Activated CD8-positive, alpha-beta T cell treated with anti-CD3 and anti-CD28 coated beads for 36 hours (primary cell): ENCODE measurements around the gene ABCC11. TPM values are rescaled to one million over a fixed set of nuclear protein-coding genes. Genes with fewer than 3 reads are reported as not detected.

Experiments
- ATAC-seq: fragments of 200-7000 bp; cut with Tn5 transposase; one replicate; pipeline ENCODE4 v1.10.0; 2021; ENCODE audit warnings: mild to moderate bottlenecking, moderate library complexity
- CTCF ChIA-PET: fragments of 350-600 bp; sonication (Branson Sonifier 250); formaldehyde crosslinking; loops from one replicate; lab custom pipeline; 2021; ENCODE audit warnings: antibody characterized with exemption; lab: Charles Lee
- POLR2A ChIA-PET: fragments of 350-600 bp; sonication (Branson Sonifier 250); formaldehyde crosslinking; loops from one replicate; lab custom pipeline; 2021; ENCODE audit warnings: antibody characterized with exemption; lab: Charles Lee
- DNase-seq: peaks from one replicate; pipeline ENCODE4 v3.0.0-alpha.2; 2020
- H3K27ac Mint-ChIP-seq: one replicate; pipeline ENCODE4 v1.8.0; 2021; ENCODE audit warnings: mild to moderate bottlenecking, mixed read lengths
- H3K27me3 Mint-ChIP-seq: one replicate; pipeline ENCODE4 v1.8.0; 2021; ENCODE audit warnings: mixed read lengths
- H3K36me3 Mint-ChIP-seq: one replicate; pipeline ENCODE4 v1.8.0; 2021; ENCODE audit warnings: low read depth, mixed read lengths
- H3K4me1 Mint-ChIP-seq: one replicate; pipeline ENCODE4 v1.8.0; 2021; ENCODE audit warnings: low read depth, mixed read lengths
- H3K4me3 Mint-ChIP-seq: one replicate; pipeline ENCODE4 v1.8.0; 2021; ENCODE audit warnings: mild to moderate bottlenecking, moderate library complexity, mixed read lengths
- H3K9me3 Mint-ChIP-seq: one replicate; pipeline ENCODE4 v1.8.0; 2021; ENCODE audit warnings: mixed read lengths
- intact Hi-C: fragments of 100-400 bp; cut with micrococcal nuclease; formaldehyde crosslinking; loops from one replicate; pipeline ENCODE4 v1.10.0; 2022
- total RNA-seq, 2 experiments: library from RNA; stranded (reverse); gene quantifications; one replicate each; pipeline ENCODE4 v1.2.3, GENCODE V29; 2021
- TF ChIP-seq, protein P1 (sequence below): fragments of 200-600 bp; IDR thresholded peaks from one replicate; pipeline ENCODE4 v1.8.0; 2022; ENCODE audit warnings: antibody characterized with exemption, mild to moderate bottlenecking

ABCC11 gene
- total RNA-seq, 2 experiments from 2014 or later: 0.16 to 0.54 TPM

DNA sequence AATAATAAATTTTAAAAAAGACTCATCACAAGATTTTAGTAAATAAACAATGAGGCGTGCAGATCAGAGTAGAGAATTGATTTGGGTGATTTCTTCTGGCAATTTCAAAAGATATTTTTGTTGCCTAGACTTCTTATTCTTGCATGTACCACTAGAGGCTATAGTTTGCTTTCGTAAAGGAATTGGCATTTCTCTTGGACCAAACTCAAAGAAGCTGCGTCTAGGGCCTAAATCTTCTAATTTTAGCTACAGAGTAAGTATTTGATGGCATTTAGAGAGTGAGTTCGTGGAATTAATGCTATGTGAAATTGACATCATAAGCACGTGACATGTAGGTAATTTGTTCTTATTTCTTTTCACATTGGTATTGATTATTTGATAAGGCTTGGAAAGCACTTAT lies 24.4 kb upstream of the ABCC11 start:
- Mint-ChIP-seq H3K4me1 (peaks cover 6% of the 10 kb centered on the region), H3K9me3 (no peaks in the 10 kb centered on the region), H3K27ac (no peak overlapping the region), H3K4me3 (no peak overlapping the region), H3K27me3 (no peaks in the 10 kb centered on the region), H3K36me3 (peaks cover 19% of the 10 kb centered on the region)
- intact Hi-C loops: no loop called here
- ChIA-PET POLR2A (no interaction called here), CTCF (interaction anchor here (0.7 to 1.3 kb wide), 2 partner anchors 28 to 352 kb away, joined by 3 to 5 read pairs; no protein-coding TSS in a partner anchor)
- TF ChIP-seq, protein P1, sequence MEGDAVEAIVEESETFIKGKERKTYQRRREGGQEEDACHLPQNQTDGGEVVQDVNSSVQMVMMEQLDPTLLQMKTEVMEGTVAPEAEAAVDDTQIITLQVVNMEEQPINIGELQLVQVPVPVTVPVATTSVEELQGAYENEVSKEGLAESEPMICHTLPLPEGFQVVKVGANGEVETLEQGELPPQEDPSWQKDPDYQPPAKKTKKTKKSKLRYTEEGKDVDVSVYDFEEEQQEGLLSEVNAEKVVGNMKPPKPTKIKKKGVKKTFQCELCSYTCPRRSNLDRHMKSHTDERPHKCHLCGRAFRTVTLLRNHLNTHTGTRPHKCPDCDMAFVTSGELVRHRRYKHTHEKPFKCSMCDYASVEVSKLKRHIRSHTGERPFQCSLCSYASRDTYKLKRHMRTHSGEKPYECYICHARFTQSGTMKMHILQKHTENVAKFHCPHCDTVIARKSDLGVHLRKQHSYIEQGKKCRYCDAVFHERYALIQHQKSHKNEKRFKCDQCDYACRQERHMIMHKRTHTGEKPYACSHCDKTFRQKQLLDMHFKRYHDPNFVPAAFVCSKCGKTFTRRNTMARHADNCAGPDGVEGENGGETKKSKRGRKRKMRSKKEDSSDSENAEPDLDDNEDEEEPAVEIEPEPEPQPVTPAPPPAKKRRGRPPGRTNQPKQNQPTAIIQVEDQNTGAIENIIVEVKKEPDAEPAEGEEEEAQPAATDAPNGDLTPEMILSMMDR: no peak
- DNase-seq: no peak
- ATAC-seq: no peak

DNA sequence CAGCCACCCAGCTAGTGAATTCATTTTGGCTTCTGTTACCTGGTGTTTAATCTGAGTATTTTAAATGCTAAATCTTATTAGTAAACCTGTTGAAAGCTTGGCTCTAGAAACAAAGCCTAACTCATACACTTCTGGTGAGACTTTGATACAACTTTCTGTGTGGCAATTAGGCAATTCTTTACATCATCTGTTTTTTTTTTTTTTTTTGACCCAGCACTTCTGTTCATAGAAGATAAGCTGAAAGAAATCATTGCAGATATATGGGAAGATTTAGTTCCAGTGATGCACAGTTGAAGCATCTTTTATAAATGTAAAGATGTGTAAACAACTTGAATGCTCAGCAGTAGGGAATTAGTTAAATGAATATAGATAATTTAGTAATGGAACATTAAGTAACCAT lies 21.7 kb upstream of the ABCC11 start:
- ChIA-PET POLR2A (no interaction called here), CTCF (no interaction called here)
- intact Hi-C loops: no loop called here
- no peak for ATAC-seq
- no peak for DNase-seq
- Mint-ChIP-seq H3K27me3 (no peaks in the 10 kb centered on the region), H3K9me3 (no peaks in the 10 kb centered on the region), H3K4me3 (no peak overlapping the region), H3K36me3 (peaks cover 29% of the 10 kb centered on the region), H3K27ac (no peak overlapping the region), H3K4me1 (peaks cover 6% of the 10 kb centered on the region)
- TF ChIP-seq, protein P1: no peak

DNA sequence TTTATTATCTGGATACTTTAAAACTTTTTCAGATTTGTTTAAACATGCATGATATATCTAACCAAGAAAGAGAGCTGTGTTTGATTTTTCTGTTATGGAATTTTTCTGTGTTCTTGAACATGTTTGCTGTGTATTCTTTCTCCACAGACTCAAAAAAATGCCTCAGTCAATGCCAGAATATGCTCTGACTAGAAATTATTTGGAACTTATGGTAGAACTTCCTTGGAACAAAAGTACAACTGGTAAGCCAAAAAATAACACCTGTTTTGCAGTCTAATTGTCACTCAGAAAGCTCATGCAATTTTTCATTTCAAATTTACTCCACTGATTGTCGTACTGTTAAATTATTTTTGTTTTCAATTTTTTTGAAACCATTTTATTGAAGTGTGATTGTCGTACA lies 15.3 kb upstream of the ABCC11 start:
- intact Hi-C loops: no loop called here
- Mint-ChIP-seq H3K27me3 (no peaks in the 10 kb centered on the region), H3K36me3 (peaks cover 60% of the 10 kb centered on the region), H3K9me3 (peaks cover 1% of the 10 kb centered on the region), H3K4me1 (no peaks in the 10 kb centered on the region), H3K4me3 (no peak overlapping the region), H3K27ac (no peak overlapping the region)
- ChIA-PET POLR2A (no interaction called here), CTCF (interaction anchor here (0.8 kb wide), 1 partner anchor 10 kb away, joined by 3 read pairs; no protein-coding TSS in a partner anchor)
- DNase-seq: no peak
- TF ChIP-seq, protein P1: no peak
- ATAC-seq: no peak

DNA sequence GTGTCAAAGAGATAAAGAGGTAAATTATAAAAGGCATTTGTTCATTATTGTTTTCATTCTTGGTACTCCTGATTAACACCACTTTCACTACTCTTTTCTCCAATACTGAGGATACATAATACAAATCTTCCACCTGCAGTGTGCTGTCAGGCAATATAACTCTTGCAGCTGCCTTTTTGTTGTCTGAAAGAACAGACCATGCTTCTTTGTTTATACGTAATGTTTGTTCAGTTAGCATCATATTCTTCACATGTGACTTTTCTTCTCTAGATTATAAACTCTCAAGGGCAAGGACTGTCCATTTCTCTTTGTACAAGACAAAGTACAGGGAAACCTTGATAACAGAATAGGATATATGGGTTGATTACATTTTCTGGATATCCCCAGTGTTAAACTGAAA lies 14.2 kb upstream of the ABCC11 start:
- peaks cover 1% of the 10 kb centered on the region for H3K9me3 Mint-ChIP-seq
- H3K27me3 Mint-ChIP-seq: no peaks in the 10 kb centered on the region
- H3K27ac Mint-ChIP-seq: no peak overlapping the region
- peaks cover 58% of the 10 kb centered on the region for H3K36me3 Mint-ChIP-seq
- TF ChIP-seq, protein P1: no peak
- H3K4me3 Mint-ChIP-seq: no peak overlapping the region
- intact Hi-C loops: no loop called here
- CTCF ChIA-PET: interaction anchor here (0.8 kb wide), 1 partner anchor 9 kb away, joined by 3 read pairs; no protein-coding TSS in a partner anchor
- no peaks in the 10 kb centered on the region for H3K4me1 Mint-ChIP-seq
- POLR2A ChIA-PET: no interaction called here
- ATAC-seq (no peak), DNase-seq (no peak)

DNA sequence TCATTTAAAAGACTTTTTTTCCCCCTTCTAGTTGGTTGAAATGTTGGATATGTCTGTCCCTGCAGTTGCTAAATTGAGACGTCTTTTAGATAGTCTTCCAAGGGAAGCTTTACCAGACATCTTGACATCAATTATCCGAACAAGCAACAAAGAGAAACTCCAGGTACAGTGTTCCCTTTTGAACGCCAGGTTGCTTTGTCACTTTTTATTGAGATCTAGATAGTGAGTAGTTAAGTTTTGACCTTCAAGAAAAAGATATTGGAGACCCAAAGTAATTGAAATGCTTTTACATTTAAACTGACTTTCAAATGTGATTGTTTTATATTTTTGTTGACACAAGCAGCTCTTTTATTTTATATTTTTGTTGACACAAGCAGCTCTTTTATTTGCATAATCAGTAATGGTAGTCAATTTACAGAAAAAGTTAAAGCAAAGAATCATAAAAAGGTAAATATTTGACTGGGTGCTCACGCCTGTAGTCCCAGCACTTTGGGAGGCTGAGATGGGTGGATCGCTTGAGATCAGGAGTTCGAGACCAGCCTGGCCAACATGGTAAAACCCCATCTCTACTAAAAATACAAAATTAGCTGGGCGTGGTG lies 9.3 kb upstream of the ABCC11 start:
- TF ChIP-seq, protein P1: no peak
- peaks cover 6% of the 10 kb centered on the region for H3K4me1 Mint-ChIP-seq
- H3K27me3 Mint-ChIP-seq: no peaks in the 10 kb centered on the region
- DNase-seq: no peak
- ChIA-PET CTCF (no interaction called here), POLR2A (no interaction called here)
- no peak overlapping the region for H3K27ac Mint-ChIP-seq
- H3K36me3 Mint-ChIP-seq: peaks cover 37% of the 10 kb centered on the region
- no peak overlapping the region for H3K4me3 Mint-ChIP-seq
- no peaks in the 10 kb centered on the region for H3K9me3 Mint-ChIP-seq
- ATAC-seq: no peak
- intact Hi-C loops: no loop called here
